DMS153 treated with DMSO at 0.1 percent for 48 hours (cell line): Measurements from ENCODE around the gene MYNN.
"Not testable (repeated sequence)": the region's sequence is repeated elsewhere in the genome, so short reads cannot be mapped to it uniquely, and the experiment has no call there.

Experiments used
- DNase-seq: peaks from one replicate; lab custom pipeline; 2025; ENCODE audit not compliant: unreplicated experiment; lab: John Stamatoyannopoulos, UW

The MYNN gene

DNA sequence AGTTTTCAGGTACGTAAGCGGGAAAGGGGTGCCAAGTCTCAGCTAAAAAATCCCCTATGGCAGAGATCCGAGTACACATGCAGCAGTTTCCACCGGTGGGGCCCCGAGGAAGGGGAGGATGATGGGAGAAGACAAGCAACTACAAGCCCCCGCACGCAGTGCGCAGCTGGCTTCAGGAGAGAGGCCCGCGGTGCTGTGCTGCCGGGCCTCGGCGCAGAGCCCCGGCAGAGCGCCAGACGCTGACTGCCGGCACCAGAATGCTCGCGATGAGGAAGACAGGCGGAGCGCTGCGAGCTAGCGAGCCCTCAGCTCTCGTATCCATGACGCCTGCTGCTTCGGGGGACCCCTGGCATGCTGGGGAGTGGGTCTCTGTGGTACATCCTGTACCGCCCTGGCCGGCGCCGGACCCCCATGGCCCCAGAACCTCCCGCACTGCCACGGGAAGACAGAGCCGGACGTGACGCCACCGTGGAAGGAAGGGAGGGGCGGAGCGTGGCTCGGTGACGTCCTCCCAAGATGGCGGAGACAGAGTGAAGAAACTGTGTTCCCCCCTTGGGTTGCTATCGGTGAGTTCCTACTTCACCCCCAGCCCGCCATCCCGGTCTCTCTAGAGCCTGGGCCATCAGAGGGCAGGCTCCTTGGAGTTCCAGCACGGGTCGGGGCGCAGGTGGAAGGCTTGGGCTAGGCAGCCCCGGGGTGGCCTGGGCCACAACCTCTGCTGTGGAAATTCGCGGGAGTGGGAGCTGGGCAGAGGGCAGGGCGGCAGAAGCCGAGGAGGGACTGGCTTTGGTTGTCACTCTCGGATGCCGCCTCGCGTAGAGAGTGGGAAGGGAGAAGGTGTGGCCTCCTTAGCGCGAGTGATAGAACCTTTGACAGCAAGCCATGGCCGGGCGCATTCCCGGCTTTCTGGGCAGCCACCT is at the start of gene MYNN:
Gene MYNN, plus strand, starts transcription at position 500 of the 920 bp plus-strand sequence. CDS start 900 bp downstream, outside the sequence.
- peak; percentile 83 for DNase-seq

DNA sequence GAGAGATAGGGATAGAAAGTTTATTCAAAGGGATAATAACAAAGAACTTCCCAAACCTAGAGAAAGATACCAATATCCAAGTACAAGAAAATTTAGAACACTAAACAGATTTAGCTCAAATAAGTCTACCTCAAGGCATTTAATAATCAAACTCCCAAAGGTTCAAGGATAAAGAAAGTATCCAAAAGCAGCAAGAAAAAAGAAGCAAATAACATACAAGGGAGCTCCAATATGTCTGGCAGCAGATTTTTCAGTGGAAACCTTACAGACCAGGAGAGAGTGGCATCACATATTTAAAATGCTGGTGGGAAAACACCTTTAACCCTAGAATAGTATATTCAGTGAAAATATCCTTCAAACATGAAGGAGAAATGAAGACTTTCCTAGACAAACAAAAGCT is 41.3 kb upstream of the MYNN start:
- not testable (repeated sequence) for DNase-seq

DNA sequence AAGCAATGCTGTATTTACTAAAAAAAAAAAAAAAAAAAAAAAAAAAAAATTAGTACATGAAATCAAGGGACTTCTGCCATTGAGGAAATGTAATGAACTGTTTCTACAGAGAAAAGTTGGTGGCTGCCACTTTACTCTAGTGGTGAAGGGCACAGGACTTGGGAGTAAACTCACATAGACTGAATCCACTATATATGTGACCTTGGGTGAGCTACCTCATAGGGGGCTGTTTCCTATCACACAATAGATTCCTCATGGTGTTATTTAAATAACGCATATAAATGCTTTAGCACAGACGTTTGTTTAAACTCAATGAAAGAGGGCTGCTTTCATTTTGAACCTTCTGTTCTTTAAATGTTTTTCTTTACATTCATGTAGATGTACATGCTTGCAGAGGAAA is 34.1 kb upstream of the MYNN start:
- DNase-seq, result no peak

DNA sequence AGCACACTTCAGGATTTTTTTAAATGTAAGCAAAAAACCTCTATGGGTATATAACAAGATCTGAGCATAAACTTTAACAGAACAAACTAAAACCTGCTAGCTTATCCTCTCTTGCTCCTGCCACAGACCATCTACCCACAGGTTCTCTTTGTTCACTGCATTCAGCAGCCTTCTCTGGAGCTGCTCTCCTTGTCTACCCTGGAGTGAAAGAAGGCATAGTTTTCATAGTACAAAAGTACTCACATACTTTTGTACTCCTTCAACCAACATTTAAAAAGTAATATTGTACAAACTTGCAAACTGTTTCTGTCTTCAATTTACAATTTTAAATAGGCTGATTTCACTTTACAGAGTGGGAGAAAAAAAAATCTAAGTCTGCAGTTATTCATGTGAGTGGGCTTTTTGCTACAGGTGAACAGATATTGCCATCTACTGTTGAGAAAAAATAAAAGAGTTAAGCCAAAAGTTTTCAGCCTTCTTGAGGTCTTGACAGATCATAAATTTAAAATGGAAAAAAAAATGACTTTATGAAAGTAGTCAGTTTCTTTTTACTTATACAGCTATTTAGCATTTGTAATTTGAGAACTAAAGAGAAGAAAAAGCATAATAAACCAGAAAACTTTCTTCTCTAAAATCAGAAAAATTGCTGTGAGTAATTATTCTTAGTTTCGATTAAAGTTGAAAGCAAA is 28.7 kb upstream of the MYNN start:
- DNase-seq, result no peak

DNA sequence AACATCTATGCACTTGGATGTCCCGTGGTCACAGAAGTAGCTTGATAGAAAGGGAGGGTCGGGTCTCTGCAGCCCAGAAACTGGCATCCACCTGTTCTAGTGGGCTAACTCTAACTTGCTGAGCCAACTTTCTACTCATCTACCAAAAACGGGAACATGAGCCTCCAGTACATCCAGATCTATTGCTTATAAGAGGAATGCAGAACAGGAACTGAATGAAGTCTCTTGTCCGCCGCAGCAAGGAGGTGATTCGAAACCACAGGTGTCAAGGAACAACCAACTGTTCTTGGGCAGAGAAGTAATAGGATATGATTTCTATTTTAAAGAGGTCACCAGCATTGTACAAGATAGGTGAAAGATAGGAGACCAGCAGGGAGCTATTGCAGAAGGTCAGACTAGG is 26.3 kb upstream of the MYNN start:
- no peak for DNase-seq

DNA sequence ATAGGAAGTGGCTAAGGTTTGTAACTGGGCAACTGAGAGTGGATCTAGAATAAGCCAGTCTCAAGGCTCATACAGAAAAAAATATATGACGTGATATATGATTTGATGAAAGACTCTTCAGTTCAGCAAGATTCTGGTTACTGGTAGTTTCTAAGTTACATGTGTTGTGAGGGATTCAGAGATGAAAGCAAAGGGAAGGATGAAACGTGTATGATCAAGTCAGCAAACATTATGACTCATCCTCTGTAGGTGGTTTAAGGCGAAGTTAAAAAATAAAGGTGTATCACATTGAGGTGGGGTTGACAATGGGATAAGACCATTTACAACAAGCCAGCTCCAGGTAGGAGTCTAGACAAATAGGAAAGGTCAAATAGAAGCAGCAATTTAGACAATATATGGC is 24.5 kb upstream of the MYNN start:
- no peak for DNase-seq

DNA sequence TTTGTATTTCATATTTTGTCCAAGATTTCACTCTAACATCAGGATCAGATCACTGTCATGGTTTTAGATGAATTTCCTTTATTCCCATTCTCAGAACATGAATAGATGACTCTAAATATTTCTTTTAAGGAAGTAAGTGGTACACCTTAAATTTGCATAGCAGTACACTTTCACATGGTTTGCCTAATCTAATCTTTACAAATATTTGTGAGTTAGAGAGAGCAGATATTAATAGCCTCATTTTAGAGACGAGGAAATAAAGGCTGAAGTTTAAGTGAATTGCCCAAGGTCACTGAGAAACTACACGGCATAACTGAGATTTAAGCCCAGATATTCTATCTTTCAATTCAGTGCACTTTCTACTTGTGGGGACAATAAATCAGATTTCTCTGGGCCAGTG is 22.5 kb upstream of the MYNN start:
- no peak for DNase-seq

DNA sequence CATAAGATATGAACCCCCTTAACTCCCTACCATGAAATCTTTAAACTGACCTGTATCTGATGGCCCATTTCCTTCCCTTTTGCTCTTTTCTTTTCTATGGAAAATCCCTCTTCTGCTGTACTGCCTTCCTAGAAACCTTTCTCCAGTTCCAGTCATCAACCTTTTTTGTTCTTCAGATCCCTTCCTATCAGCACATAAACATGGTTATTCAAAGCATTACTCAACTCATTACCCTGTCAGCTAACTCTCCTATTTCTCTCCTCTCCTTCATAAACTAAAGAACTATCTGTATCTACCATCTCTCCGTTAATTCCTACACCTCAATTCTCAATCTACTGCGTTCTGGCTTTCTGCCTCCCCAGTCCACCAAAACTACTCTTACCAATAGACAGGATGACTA is 21.3 kb upstream of the MYNN start:
- DNase-seq, result no peak

DNA sequence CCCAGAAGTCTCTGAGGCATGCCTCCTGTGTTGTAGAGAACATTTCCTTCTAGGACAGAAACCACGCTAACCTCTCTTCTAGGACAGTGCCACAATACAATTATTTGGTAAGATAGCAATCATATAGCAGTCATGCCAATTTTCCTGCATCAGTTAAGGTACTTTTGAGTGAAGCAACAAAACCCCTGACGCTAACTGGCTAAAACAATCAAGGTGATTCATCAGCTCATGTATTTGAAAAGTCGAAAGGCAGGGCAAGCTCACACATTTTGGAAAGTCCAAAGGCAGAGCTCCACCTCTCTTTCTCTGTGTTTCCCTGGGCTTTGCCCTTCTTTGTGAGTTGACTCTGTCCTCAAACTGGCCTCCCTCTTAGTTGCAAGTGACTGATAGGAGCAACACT is 18.5 kb upstream of the MYNN start:
- no peak for DNase-seq

DNA sequence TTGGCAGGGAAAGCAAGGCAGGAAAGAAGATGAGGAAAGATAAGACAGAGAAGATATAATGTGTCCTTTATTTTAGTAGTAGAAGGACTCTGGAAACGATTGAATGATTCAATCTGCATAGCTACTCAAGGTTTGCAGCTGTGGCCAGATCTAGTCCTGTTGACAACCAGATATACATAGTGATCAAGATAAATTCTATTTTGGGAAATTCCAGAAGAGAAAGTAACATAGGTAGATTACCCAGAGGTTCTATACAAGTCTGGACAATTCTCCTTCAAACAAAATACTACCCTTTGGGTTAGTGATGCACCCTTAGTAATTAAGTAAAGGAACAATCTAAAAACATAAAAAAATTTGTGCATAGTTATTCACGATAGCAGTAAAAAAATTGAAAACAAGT is 17.7 kb upstream of the MYNN start:
- DNase-seq, result no peak

DNA sequence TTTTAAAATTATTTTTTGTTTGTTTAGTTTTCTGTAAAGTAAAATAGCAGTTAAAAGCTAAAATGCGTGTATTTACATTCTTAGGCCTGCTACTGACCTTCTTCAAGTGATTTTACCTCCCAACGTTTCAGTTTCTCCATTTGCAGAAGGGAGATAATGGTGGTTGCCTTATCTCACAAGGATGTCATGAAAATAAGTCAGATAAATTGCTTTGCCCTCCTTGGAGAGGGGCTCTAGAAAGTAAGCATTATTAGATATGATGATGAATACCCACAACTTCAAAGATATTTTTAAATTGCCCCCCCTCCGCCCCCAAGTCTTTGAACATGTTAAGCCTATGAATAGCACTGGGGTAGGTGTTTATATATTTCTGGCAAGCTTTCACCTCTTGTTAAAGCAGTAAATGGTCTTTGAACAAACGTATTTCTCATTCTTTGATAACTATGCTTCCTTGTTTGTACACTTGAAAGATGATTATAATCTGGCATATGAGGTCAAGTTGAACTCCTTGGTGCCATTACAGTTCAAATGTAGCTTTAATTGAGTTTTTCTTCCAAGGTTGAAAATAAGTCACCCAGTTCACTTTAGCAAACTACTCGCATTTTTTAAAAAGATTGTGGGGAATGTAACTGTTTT is 14.7 kb upstream of the MYNN start:
- DNase-seq, result no peak

DNA sequence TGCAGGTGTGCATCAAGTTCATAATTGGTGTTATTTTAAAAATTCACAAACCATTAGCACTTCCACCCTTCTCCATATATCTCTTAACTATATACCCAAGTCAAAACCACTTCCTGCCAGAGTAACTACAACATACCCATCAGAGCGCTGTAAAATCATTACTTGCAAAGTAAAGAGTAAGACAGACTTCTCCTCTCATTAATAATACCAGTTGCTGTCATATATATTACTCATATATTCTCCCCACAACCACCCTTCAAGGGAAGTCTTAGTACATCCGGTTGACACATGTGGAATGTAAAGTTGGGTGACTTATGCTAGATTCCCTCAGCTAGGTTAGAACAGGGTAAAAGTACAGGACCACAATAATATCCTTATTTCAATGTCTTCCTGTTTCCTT is 13.9 kb upstream of the MYNN start:
- no peak for DNase-seq

DNA sequence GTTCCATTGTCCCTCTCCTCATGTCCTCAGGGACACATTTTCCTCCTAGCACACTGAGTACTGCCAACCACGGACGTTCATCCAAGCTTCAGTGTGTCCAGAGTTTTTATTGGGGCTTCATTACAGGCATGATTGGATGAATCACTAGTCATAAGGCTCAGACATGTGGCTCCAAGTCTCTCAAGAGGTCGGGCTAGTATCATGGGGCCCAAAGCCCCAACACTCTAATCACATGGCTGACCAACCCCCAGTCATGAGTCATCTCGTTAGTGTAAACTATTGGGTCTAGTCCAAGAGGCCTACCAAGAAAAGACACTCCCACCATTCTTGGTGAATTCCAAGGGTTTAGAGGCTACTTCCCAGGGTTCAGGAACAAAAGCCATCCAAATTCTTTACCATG is 12.7 kb upstream of the MYNN start:
- DNase-seq, result no peak

DNA sequence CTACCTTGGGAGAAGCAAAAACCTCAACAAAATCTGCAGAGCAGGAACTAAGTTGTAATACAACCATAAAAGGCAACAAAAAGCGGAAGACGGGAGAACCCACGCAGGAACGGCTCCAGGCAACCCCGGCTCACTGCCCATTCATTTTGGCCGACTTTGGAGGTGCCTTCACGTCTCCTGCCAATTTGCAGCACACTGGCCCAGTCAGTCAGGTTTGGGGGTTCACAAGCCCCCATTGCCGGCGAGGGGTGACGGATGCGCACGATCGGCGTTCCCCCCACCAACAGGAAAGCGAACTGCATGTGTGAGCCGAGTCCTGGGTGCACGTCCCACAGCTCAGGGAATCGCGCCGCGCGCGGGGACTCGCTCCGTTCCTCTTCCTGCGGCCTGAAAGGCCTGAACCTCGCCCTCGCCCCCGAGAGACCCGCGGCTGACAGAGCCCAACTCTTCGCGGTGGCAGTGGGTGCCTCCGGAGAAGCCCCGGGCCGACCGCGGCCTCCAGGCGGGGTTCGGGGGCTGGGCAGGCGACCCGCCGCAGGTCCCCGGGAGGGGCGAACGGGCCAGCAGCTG is 8.8 kb upstream of the MYNN start:
- no peak for DNase-seq

DNA sequence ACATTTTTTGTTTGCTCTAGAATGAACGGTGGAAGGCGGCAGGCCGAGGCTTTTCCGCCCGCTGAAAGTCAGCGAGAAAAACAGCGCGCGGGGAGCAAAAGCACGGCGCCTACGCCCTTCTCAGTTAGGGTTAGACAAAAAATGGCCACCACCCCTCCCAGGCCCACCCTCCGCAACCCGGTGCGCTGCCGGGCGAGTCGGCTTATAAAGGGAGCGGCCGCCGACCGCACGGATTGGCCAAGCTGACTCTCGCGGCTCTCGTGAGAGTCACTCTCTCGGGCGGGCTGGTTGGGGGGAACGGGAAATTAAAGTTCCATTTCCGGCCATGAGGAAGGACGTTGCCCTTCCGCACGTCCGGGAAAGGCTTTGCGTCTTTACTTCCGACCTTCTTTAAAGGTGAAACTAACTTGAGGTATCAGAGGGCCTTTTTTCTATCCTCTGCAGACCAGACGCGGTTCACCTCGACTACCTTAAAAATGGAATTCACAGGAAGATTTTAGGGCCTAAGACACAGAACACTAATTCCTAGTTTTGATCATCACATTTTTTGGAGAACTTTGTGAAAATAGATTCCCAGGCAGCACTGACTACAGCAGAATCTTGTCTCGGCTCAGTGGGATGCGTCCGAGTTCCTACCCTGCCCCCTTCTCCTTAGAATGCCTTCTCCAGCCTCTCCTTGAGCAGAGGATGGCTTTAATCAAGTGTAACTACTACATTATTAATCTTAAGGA is 8.1 kb upstream of the MYNN start, which contains the start of gene TERC:
Gene TERC, minus strand, starts transcription at position 179 of the 731 bp plus-strand sequence.
- peak; percentile 78 for DNase-seq

DNA sequence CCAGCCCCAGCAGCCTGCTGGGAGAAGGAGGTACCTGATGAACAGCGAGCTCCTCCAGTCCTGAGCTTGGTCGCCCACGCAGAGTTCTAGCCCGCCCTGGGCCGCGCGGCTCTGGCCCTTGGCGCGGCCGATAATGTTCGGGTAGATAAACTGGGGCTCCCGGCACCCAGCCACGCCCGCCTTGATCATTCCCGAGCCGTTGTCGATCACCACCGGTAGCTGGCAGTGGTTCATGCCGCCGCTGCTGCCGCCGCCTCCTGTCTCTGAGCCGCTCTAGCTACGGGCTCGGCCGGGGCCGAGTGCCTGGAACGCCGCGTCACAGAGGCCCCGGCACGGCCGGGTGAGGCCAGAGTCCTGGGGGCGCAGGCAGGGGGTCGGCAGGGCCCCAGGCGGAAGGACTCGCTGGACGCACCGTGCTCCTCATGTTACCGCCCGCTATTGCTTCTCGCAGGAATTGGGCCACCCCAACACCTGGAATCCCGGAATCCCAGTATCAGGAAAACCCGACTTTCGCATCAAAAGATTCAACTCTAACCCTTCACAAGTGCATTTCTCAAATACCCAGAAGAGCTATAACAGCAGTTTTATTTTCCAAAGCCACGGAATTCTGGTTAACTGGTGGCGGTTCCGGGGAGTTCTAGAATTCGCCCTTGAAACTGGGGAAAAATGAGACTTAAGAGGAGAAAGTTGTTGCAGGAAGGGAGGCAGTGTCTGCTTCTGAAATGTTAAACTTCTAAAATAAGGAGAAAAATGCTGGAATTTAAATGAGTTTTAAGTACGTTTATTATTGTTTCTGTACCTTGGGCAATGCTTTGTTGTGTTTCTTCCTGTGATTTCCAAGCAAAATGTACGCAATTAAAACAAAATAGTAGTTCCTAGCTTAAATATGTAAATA is 3.7 kb upstream of the MYNN start, which contains the start of gene ACTRT3:
Gene ACTRT3, minus strand, starts transcription at position 275 of the 895 bp plus-strand sequence. Its CDS starts 41 bp downstream, at position 234.
- peak; percentile 10 for DNase-seq

DNA sequence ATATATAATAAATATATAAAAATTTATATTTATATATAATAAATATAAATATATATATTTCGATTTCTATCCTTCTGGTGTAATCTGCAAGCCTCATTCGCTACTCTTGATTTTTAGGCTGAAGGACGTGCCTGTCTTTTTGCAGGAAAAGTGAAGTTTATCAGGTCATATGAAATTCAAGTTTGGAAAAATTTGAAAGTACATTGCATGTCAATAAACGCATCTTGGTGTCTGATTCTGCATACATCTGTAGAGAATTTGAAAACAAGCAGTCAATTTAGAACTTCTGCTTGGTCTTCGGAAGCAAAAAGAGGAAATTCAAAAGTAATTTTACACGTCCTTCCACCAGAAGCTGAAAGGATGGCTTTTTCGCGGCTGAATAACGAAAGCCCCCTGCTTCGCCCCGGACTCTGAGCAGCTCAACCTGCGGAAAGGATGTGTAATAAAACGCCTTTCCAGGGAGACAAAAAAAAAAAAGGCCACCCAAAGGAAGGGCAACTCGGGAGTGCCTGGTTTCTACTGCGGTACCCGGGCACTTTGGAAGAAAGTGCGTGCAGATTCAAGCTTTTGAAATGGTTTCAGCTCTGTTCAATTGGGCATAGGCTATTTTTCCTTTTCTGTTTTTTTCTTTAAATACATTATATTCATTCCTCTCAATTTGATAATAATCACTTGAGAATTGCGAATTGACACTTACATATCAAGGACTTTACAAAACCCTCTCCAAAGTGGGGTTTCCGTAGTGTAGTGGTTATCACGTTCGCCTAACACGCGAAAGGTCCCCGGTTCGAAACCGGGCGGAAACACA is 1.5 kb upstream of the MYNN start:
- peak; percentile 89 for DNase-seq

DNA sequence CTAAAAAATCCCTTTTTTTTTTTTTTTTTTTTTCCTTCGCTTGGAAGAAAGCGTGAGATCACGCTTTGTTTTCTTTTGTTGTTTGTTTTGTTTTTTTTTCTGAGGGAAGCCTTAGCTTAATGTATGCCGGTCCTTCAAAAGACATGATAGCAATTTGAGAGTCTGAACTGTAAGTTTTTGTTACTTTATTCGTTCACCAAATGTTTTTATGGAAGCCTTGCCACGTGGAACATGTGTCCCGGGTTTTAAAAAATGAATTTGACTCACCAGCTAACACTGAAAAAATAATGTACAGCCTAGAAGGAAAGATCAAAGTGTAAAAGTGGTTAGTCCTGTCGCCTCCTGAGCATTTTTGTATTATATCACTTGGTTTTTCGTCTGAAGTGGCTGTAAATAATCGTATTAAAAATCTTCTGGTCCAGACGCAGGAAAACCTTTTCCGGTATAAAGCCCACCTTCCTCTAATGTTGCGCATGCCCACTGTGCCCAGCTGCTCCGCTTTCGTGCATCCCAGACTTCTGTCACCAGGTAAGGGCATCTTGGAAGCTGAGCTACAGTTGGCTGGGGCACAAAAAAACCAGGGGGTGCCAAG is 795 bp upstream of the MYNN start:
- peak; percentile 56 for DNase-seq
